ENCODE results near the gene HNF4A. TPM values are rescaled to one million over a fixed set of nuclear protein-coding genes. Genes with fewer than 3 reads are reported as not detected.

The HNF4A gene
- total and polyA plus RNA-seq, 2 of the 13 experiments (the other 11 are each of a cell fraction or from before 2014, with no cell fraction given) = 80.9 to 169 TPM

GRCh38 chr20:44326391-44327159 is 28.9 kb upstream of the HNF4A start (continued):
- TF ChIP-seq, protein P1, sequence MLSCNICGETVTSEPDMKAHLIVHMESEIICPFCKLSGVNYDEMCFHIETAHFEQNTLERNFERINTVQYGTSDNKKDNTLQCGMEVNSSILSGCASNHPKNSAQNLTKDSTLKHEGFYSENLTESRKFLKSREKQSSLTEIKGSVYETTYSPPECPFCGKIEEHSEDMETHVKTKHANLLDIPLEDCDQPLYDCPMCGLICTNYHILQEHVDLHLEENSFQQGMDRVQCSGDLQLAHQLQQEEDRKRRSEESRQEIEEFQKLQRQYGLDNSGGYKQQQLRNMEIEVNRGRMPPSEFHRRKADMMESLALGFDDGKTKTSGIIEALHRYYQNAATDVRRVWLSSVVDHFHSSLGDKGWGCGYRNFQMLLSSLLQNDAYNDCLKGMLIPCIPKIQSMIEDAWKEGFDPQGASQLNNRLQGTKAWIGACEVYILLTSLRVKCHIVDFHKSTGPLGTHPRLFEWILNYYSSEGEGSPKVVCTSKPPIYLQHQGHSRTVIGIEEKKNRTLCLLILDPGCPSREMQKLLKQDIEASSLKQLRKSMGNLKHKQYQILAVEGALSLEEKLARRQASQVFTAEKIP (CRISPR knock-in tag; IDR thresholded peaks at IDR 0.05; ENCODE audit: borderline replicate concordance) = no peak
- TF ChIP-seq, protein P2, sequence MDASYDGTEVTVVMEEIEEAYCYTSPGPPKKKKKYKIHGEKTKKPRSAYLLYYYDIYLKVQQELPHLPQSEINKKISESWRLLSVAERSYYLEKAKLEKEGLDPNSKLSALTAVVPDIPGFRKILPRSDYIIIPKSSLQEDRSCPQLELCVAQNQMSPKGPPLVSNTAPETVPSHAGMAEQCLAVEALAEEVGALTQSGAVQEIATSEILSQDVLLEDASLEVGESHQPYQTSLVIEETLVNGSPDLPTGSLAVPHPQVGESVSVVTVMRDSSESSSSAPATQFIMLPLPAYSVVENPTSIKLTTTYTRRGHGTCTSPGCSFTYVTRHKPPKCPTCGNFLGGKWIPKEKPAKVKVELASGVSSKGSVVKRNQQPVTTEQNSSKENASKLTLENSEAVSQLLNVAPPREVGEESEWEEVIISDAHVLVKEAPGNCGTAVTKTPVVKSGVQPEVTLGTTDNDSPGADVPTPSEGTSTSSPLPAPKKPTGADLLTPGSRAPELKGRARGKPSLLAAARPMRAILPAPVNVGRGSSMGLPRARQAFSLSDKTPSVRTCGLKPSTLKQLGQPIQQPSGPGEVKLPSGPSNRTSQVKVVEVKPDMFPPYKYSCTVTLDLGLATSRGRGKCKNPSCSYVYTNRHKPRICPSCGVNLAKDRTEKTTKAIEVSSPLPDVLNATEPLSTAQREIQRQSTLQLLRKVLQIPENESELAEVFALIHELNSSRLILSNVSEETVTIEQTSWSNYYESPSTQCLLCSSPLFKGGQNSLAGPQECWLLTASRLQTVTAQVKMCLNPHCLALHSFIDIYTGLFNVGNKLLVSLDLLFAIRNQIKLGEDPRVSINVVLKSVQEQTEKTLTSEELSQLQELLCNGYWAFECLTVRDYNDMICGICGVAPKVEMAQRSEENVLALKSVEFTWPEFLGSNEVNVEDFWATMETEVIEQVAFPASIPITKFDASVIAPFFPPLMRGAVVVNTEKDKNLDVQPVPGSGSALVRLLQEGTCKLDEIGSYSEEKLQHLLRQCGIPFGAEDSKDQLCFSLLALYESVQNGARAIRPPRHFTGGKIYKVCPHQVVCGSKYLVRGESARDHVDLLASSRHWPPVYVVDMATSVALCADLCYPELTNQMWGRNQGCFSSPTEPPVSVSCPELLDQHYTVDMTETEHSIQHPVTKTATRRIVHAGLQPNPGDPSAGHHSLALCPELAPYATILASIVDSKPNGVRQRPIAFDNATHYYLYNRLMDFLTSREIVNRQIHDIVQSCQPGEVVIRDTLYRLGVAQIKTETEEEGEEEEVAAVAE (CRISPR knock-in tag; IDR thresholded peaks at IDR 0.05; ENCODE audit: borderline replicate concordance) = no peak
- TF ChIP-seq ASH2L (IDR thresholded peaks at IDR 0.05; ENCODE audit: insufficient read length, low read depth, low read length) = no peak
- no peak for TF ChIP-seq SRSF4 (IDR thresholded peaks at IDR 0.05; ENCODE audit: low read depth, low read length, poor library complexity, severe bottlenecking)
- TF ChIP-seq, protein P3, sequence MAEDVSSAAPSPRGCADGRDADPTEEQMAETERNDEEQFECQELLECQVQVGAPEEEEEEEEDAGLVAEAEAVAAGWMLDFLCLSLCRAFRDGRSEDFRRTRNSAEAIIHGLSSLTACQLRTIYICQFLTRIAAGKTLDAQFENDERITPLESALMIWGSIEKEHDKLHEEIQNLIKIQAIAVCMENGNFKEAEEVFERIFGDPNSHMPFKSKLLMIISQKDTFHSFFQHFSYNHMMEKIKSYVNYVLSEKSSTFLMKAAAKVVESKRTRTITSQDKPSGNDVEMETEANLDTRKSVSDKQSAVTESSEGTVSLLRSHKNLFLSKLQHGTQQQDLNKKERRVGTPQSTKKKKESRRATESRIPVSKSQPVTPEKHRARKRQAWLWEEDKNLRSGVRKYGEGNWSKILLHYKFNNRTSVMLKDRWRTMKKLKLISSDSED (CRISPR knock-in tag; IDR thresholded peaks at IDR 0.05) = no peak
- TF ChIP-seq GLMP (CRISPR knock-in tag; IDR thresholded peaks at IDR 0.05; ENCODE audit: borderline replicate concordance) = no peak
- no peak for TF ChIP-seq IRF2 (CRISPR knock-in tag; IDR thresholded peaks at IDR 0.05)
- no peak for TF ChIP-seq HMG20A (CRISPR knock-in tag; IDR thresholded peaks at IDR 0.05; ENCODE audit: borderline replicate concordance)
- TF ChIP-seq, protein P4, sequence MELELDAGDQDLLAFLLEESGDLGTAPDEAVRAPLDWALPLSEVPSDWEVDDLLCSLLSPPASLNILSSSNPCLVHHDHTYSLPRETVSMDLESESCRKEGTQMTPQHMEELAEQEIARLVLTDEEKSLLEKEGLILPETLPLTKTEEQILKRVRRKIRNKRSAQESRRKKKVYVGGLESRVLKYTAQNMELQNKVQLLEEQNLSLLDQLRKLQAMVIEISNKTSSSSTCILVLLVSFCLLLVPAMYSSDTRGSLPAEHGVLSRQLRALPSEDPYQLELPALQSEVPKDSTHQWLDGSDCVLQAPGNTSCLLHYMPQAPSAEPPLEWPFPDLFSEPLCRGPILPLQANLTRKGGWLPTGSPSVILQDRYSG (CRISPR knock-in tag; IDR thresholded peaks at IDR 0.05) = no peak
- TF ChIP-seq, protein P5, sequence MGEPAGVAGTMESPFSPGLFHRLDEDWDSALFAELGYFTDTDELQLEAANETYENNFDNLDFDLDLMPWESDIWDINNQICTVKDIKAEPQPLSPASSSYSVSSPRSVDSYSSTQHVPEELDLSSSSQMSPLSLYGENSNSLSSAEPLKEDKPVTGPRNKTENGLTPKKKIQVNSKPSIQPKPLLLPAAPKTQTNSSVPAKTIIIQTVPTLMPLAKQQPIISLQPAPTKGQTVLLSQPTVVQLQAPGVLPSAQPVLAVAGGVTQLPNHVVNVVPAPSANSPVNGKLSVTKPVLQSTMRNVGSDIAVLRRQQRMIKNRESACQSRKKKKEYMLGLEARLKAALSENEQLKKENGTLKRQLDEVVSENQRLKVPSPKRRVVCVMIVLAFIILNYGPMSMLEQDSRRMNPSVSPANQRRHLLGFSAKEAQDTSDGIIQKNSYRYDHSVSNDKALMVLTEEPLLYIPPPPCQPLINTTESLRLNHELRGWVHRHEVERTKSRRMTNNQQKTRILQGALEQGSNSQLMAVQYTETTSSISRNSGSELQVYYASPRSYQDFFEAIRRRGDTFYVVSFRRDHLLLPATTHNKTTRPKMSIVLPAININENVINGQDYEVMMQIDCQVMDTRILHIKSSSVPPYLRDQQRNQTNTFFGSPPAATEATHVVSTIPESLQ (CRISPR knock-in tag; conservative IDR thresholded peaks at IDR 0.05) = no peak
- TF ChIP-seq TMF1 (CRISPR knock-in tag; IDR thresholded peaks at IDR 0.05; ENCODE audit: low read depth) = no peak; the same call in 1 of the 2 replicates
- TF ChIP-seq, protein P6, sequence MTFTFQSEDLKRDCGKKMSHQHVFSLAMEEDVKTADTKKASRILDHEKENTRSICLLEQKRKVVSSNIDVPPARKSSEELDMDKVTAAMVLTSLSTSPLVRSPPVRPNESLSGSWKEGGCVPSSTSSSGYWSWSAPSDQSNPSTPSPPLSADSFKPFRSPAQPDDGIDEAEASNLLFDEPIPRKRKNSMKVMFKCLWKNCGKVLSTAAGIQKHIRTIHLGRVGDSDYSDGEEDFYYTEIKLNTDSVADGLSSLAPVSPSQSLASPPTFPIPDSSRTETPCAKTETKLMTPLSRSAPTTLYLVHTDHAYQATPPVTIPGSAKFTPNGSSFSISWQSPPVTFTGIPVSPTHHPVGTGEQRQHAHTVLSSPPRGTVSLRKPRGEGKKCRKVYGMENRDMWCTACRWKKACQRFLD (CRISPR knock-in tag; IDR thresholded peaks at IDR 0.05; ENCODE audit: borderline replicate concordance) = no peak
- TF ChIP-seq, protein P7, sequence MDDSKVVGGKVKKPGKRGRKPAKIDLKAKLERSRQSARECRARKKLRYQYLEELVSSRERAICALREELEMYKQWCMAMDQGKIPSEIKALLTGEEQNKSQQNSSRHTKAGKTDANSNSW (CRISPR knock-in tag; IDR thresholded peaks at IDR 0.05; ENCODE audit: borderline replicate concordance) = no peak
